HG03442 (cell line): Measurements from ENCODE around the gene MAPK13.
A peak's percentile ranks its signal among the peaks of the same experiment; 100 is the strongest.
"Not testable (repeated sequence)": the region's sequence is repeated elsewhere in the genome, so short reads cannot be mapped to it uniquely, and the experiment has no call there.

Source experiments
- ATAC-seq: cut with Tn5 transposase; IDR thresholded peaks from one replicate; pipeline ENCODE4 v1.9.1; 2021; ENCODE audit warnings: mild to moderate bottlenecking, moderate library complexity; ENCODE audit not compliant: unreplicated experiment

MAPK13 gene

GRCh38 chr6:36129941-36130666 is at the start of gene MAPK13:
MAPK13 (plus strand) TSS chr6:36130513; CDS start chr6:36130583, 70 bp downstream.
- ATAC-seq, result no peak

DNA sequence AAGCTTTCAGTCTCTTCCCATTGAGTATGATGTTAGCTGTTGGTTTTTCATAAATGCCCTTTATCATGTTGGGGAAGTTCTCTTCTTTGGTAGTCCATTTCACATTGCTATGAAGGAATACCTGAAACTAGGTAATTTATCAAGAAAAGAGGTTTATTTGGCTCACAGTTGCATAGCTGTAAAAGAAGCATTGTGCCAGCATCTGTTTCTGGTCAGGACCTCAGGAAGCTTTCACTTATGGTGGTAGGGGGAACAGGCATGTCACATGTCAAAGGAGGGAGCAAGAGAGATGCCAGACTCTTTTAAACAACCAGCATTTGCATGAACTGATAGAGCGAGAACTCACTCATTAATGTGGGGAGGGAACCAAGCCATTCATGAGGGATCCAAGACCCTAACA is 48.0 kb upstream of the MAPK13 start:
- no peak for ATAC-seq

DNA sequence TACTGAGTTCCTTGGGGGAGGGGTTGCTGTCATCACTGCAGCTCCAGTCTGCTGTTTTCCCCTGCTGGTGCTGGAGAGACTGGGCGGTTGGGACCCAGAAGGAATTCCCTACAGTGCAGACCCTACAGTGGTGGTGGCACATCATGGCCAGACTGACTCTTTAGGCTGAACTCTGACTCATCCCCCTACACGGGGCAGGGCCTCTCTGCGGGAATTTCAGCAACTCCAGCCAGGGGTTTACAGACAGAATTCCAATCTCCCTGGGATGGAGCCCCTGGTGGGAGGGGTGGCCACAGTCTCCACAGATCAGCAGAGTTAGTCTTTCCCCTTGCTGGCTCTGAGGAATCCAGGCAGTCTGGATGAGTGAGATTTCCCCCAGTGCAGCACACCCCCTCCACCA is 46.9 kb upstream of the MAPK13 start:
- no peak for ATAC-seq

DNA sequence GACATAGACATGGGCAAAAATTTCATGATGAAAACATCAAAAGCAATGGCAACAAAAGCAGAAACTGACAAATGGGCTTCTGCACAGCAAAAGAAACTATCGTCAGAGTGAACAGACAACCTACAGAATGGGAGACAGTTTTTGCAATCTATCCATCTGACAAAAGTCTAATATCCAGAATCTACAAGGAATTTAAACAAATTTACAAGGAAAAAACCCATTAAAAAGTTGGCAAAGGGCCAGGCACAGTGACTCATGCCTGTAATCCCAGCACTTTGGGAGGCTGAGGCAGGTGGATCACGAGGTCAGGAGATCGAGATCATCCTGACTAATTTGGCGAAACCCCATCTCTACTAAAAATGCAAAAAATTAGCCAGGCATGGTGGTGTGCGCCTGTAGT is 42.1 kb upstream of the MAPK13 start:
- not testable (repeated sequence) for ATAC-seq

DNA sequence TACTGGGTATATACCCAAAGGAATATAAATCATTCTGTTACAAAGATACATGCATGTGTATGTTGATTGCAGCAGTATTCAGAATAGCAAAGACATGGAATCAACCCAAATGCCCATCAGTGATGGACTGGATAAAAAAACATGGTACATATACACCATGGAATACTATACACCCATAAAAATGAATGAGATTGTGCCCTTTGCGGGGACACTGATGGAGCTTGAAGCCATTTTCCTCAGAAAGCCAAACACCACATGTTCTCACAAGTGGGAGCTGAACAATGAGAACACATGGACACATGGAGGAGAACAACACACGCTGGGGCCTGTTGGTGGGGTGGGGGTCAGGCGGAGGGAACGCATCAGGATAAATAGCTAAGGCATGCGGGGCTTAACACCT is 41.3 kb upstream of the MAPK13 start:
- ATAC-seq, result no peak

DNA sequence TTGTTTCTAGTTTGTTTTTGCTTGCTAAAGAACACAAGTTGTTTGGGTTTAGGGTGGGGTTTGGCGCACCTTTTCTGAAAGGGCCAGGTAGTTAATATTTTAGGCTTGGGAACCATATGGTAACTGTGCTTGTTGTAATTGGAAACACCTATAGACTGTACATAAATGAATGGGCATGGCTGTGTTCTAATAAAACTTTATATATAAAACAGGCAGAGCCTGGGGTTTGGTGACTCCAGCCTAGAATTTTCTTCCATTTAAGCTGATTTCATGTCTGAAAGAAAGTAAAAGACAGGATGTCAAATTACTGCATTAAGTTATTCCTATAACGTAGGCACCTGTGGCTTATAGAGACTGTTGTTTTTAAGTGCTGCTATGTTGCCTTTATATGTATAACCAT is 36.1 kb upstream of the MAPK13 start:
- ATAC-seq, result no peak

GRCh38 chr6:36094753-36095496 is 35.4 kb upstream of the MAPK13 start:
- ATAC-seq, result peak; percentile 61

GRCh38 chr6:36095497-36096391 is 34.6 kb upstream of the MAPK13 start:
- ATAC-seq, result no peak

GRCh38 chr6:36098253-36098919 is 31.9 kb upstream of the MAPK13 start:
- ATAC-seq, result no peak

DNA sequence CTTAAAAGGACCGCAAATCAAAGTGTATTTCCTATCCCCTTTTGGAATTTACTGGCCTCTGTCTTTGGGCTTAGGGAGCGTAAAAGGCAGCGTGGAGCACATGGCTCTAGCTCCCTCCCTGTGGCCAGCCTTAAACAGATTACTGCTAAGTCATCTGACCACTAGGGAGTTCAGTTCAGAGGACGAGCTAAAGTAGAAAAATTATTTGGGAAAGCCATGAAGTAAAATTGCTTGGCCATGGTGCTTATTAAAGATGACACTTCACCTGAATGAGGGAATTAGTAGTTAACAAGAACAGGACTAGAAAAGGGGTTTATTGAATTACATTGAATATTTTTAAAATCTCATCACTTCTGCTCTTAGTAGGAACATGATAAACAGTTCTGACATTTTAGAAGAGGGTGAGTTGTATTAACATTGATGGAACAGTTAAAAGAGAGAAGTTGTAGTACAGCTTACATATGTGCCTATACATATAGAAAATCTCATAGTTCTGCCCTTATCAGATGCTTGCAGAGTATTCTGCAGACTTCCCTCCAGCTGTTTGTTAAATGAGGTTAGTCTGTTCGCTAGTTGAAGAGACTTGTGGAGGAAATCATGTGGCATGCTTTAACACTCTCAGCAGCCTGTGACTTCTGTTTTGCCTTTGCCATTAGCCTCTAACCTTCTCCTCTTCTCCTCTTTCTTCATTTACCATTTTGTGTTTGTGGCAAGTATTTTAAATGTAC is 31.2 kb upstream of the MAPK13 start:
- no peak for ATAC-seq

GRCh38 chr6:36099869-36100483 is 30.3 kb upstream of the MAPK13 start:
- no peak for ATAC-seq

DNA sequence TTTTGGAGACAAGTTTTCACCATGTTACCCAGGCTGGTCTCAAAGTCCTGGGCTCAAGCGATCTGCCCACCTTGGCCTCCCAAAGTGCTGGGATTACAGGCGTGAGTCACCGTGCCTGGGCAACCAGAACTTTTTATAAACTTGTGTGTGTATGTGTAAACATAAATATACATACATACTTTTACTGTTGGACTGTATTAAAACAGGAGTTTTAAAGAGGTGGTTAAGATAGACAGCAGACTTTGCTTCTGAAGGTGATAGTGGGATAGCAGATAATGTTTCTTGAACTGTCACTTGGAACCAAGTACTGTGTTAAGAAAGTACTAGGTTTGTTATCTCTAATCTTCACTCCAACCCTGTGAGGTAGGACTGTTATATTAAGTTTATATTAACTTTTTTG is 28.6 kb upstream of the MAPK13 start:
- no peak for ATAC-seq

DNA sequence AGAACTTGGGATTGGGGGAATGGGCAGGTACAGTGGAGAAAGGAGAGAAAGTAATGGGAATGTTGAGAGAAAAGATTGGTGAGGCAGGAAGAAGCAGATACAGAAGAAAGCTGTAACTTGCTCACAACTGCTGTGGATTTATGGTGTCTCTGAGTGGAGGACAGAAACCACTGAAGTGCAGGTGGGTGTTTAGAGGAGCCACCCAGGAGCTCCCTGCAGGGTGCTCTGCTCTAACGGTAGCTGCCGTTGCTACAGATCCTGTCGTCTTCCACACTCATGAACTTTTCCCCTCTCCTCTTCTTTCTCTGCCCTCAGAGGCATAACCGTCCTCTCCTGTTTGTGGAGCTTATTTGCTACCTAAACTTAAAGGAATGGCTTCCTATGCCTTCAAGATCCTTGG is 27.5 kb upstream of the MAPK13 start:
- no peak for ATAC-seq

DNA sequence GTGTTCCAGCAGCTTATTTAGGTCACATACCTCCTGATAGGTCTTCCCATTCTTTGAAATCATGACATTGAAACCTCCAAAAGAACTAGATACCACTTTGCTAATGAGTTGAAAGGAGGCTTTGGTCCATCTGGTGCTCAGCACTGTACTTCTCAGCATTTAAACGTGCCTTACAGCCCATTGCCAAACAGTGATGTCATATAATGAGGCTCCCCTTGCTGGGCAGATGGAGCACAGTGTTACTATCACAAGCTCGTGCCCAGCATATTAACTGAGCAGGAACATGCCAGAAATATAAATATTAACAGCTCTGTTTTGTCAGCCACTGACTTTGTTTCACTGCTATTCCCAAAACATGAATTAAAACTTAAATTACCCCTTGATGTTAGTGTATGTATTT is 25.5 kb upstream of the MAPK13 start:
- no peak for ATAC-seq

GRCh38 chr6:36109092-36109491 is 21.2 kb upstream of the MAPK13 start:
- no peak for ATAC-seq

GRCh38 chr6:36110050-36110449 is 20.3 kb upstream of the MAPK13 start:
- no peak for ATAC-seq

DNA sequence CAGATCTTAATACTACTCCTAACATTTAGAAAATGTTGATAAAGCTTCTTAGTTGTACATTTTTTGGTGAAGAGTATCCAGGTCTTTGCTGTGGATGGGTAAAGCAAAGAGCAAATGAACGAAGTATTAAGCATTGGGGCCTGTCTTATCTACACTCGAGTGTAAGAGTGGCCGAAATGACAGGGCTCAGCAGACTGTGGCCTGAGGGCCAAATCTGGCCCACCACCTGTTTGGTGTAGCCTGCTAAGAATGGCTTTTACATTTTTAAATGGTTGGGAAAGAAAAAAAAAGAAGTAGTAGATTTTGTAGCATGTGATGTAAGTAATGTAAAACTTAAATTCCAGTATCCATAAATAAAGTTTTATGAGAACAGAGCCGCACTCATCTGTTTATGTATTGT is 19.4 kb upstream of the MAPK13 start:
- ATAC-seq, result no peak

GRCh38 chr6:36111526-36111925 is 18.8 kb upstream of the MAPK13 start:
- no peak for ATAC-seq

DNA sequence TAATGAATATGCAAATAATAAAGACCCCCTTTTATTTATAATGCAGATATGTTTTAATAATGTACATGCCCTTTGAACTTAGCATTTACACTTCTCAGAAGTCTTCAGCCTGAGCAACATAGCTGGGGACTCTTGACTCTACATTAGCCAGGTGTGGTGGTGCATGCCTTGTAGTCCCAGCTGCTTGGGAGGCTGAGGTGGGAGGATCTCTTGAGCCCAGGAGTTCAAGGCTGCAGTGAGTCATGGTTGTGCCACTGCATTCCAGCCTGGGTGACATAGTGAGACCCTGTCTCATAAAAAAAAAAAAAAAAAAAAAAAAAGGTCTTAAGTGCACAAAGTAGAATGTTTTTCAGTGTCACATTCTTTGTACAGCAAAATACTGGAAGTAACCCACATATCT is 17.3 kb upstream of the MAPK13 start:
- ATAC-seq, result no peak

DNA sequence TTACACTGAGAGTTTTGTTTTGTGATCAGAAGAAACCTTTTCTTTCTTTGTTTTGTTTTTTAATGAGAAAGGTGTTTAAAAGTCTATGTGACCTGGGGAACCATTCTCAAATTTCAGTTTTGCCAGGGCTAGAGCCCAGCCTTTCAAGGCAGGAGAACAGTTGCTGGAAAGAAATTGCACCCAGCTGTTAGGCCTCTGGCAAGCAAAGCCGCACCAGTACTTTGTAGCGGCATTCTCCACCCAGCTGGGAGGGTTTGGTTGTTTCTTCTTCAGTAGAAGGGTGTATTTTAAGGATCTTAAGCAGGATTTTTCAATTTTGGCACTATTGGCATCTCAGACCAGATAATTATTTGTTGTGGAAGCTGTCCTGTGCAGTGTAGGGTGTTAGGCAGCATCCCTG is 16.6 kb upstream of the MAPK13 start:
- no peak for ATAC-seq
